Gastroesophageal sphincter (tissue), 3 donors: ENCODE data around the gene B9D1.

ENCODE experiments used
- CTCF ChIP-seq, 4 experiments: fragments of 200-600 bp in 2 of 4; fragments of 450-650 bp in 2 of 4; sonication (generic) in 1 of 4; IDR thresholded peaks; one replicate each; pipeline ENCODE4 v1.5.1; 2017 to 2019; ENCODE audit warnings: antibody characterized with exemption in 4 of 4, mild to moderate bottlenecking in 2 of 4, moderate library complexity in 2 of 4
- EP300 ChIP-seq: sonication (generic); formaldehyde crosslinking; IDR thresholded peaks from one replicate; pipeline ENCODE4 v1.6.1; 2017; ENCODE audit warnings: antibody characterized with exemption, mild to moderate bottlenecking
- POLR2A ChIP-seq, 2 donors: fragments of 450-650 bp; IDR thresholded peaks; one replicate each; pipeline ENCODE4 v1.6.1; 2017; ENCODE audit warnings: antibody characterized with exemption in 2 of 2, mild to moderate bottlenecking in 2 of 2, moderate library complexity in 1 of 2
- POLR2AphosphoS5 ChIP-seq: sonication (generic); formaldehyde crosslinking; IDR thresholded peaks from one replicate; pipeline ENCODE4 v1.6.1; 2017; ENCODE audit warnings: antibody characterized with exemption

GRCh38 chr17:19359856-19360255, 2.7 kb downstream of the B9D1 start:
- TF ChIP-seq EP300, result no peak
- no peak for TF ChIP-seq CTCF (IDR thresholded peaks at IDR 0.05)
- TF ChIP-seq POLR2AphosphoS5, result no peak
- TF ChIP-seq POLR2A (IDR thresholded peaks at IDR 0.05), result no peak
